Measurements from ENCODE around the gene ADGRF1.
"Not testable (repeated sequence)": the region's sequence is repeated elsewhere in the genome, so short reads cannot be mapped to it uniquely, and the experiment has no call there.

The ADGRF1 gene

GRCh38 chr6:47022191-47022590 is 19.9 kb downstream of the ADGRF1 start:
- no peak for DNase-seq (ENCODE audit: low read depth)

- no peak for DNase-seq (ENCODE audit: low read depth)
Observed at GRCh38 chr6:47019941-47020340, 22.2 kb downstream of the ADGRF1 start.

DNA sequence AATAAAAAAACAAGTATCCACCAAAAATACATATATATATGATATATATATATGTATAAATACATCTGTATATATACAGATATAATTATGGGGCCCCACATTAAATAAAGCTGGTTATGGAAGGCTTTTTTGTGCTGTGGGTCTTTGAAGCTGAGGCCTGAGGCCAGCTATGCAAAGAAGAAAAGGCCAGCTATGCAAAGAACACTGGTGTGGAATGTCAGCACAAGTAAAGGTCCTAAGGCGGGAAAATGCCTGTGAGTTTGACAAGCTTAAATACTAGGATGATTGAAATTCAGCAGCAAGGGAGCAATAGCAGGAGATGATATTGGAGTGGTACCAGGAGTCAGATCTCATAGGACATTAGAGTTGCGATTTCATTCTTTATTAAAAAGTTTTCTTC is 25.2 kb downstream of the ADGRF1 start:
- no peak for DNase-seq (ENCODE audit: low read depth)

DNA sequence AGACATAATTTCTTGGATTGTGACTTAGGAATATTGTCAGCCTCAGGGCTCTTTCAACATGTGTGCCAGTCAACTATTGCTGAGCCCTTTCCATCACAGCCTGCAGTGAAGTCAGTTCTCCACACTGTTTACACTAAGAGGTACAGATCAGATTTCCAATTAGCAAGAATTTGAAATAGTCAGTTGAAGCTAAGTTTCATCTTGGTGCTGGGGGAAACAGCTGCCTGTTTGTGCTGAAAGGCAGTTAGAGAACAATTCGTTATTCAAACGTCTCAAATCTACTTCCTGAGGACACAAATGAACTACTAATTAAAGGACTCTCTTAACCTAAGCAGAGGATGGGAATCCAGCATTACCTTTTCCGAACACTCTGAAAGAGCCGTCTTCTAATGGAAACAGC is 25.9 kb downstream of the ADGRF1 start:
- no peak for DNase-seq (ENCODE audit: low read depth)

DNA sequence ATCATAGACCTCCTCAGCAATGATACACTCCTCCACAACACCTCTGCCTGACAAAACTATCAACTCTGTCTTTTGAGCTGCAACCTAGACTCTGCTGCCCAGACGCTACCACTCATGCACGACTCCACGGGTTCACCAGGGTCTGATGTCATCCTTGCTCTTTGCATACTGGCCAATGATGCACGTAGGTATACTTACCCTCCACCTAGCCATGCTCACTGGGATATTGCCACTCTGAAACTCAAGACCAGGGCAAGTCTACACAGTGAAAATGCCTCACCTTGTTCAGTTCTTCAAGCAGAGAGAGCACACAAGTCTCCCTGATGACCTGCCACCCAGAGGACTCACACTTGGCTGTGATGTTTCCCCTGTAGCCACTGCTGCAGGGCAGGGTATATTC is 27.7 kb downstream of the ADGRF1 start:
- no peak for DNase-seq (ENCODE audit: low read depth)

DNA sequence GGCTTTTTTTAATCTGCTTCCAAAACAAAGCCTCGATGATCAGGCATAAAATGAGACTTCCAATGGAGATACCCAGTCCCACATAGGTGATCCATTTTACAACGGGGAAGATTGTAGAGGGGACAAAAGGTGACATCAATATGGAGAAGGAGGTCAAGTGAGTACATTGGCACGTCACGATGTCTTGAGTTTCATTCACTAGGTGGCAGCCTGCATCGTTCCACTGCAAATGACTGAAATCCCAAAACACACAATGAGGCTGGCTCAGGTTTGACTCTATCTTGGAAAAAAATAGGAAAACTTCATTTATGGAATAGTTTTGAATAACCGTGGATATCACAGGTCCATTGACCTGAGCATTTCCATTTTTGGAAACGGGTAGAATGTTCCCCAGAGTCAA is 32.5 kb downstream of the ADGRF1 start:
- DNase-seq (ENCODE audit: low read depth), result no peak

- DNase-seq (ENCODE audit: low read depth), result no peak
Observed at GRCh38 chr6:47008397-47008763, 33.8 kb downstream of the ADGRF1 start.

DNA sequence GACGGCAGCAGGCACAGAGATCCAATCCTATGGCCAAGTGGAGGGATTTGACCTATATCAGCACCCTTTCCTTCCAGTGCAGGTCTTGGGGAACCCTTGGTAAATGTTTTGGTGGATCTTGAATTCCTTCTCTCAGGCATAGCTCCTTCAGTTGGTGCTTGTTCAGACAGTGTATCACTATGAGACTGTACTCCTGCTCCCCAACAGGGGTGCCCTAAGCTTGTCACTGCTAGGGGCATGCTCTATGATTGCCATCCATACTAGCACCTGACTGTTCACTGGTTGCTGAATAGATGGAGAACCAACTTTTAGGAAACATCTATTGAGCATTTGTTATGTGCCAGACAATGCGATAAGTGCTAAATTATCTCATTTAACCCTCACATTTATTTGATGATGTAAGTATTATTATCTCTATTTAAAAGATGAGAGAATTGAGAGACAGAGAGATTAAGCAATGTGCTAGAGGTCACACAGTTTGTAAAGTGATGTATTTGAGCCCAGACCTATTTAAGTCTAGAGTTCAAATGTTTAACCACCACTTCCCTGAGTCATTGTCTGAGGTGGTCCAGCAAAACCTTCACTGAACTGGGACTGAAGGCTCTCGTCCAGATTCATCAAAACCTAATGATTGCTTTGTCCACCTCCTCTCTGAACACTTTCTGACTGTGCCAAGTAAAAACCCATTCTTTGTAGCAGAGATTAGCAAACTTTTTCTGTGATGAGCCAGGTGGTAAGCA is 34.3 kb downstream of the ADGRF1 start:
- DNase-seq (ENCODE audit: low read depth), result no peak

DNA sequence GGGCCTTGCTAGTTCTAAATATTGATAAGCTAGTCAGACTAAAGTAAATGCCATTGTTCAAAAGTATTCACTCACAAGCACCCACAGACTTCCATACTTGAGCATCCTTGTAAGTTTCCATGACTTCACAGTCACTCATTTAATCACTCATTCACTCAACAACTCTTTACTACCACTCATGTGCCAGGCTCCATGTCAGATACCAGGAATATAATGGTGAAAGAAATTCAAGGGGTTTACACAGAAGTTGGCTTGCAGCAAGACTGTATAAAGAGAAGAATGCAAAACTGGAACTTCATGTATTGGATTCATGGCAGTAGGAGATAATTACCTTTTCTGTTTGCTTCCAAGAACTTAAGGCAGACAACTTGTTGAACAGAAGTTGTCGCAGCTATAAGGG is 36.6 kb downstream of the ADGRF1 start:
- DNase-seq (ENCODE audit: low read depth), result no peak

GRCh38 chr6:47004463-47004862 is 37.7 kb downstream of the ADGRF1 start:
- DNase-seq (ENCODE audit: low read depth), result no peak

DNA sequence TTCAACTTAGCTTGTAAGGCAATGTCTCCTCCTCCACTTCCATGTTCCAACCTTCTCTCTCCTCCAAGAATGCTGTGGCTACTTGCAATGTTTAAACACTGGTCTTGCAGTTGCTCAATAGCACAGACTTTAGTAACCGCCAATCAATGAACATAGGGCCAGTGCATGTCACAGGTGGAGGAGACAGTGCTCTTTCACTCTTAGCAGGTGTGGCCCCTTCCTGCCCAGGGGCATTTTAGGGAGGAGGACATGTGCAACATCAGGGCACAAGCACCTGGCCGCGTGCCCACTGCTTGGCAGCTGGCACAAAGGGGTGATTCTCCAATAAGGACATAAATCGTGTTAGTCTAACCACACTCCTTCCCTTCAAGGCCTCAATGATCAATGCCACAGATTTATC is 41.3 kb downstream of the ADGRF1 start:
- no peak for DNase-seq (ENCODE audit: low read depth)

- no peak for DNase-seq (ENCODE audit: low read depth)
Observed at GRCh38 chr6:46998436-46999017, 43.6 kb downstream of the ADGRF1 start.

DNA sequence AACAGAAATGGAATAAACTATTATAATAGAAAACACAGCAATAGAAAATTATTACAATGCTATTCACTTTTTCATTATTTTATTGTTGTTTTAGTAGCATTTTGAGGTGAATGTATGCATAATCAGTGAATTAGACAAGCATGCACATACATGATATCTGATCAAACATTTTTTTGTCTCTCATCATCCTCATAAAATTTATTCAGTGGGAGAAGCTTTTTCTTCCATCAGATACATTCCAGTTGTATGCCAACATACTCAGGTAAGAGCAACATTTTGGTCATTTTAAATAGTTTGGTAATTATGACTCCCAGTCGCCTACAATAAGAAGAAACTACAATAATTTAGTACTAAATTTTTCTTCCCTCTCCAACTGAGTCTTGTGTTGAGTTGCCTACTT is 44.5 kb downstream of the ADGRF1 start:
- no peak for DNase-seq (ENCODE audit: low read depth)

DNA sequence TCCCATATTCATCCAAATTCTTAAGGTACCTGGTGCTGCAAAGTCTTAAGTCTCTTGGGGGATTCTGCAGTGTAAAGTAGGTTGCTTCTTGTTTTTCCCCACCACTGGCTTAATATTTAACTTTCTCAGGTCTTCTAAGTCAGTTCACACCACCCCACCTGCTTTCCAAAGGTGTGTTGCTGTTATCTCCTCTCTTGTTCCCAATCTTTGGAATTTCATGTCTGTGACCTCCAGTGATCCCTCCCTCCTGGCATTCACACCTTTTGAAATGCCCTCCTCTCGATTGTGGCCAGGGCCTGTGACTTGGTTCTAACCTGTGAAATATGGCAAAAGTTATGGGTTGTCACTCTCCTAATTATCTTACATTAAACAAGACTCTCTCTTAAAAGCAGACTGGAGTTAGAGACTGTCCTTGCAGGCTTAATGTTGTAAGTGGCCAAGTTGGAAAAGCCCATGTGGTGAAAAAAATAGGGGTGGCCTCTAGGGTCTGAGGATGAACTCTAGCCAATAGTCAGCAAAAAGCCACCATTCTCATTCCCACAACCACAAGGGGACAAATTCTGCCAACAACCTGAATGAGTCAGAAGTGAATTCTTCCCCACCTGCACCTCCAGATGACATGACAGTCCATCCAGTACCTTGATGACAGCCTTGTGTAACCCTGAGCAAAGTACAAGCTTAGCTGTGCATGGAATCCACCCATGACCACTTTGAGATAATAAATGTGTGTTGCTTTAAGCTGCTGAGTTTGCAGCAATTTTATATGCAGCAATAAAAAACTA is 45.1 kb downstream of the ADGRF1 start:
- no peak for DNase-seq (ENCODE audit: low read depth)

DNA sequence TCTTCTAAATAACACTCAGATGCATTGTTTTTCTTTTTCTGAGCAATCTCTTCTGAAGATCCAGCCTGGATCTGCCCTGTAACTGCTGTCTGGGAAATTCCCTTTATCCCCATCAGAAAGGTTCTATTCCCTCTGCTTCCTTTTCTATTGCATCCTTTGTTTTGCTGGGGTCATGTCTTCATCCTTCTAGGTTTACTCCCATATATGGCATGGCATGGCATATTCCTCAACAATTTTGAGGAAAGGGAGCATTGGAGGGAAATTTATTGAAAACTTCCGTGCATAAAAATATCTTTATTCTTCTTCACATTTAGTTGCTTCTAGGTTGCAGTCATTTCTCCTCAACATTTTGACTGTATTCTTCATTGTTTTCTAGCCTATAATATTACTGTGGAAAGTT is 47.2 kb downstream of the ADGRF1 start:
- no peak for DNase-seq (ENCODE audit: low read depth)

- DNase-seq (ENCODE audit: low read depth), result no peak
Observed at GRCh38 chr6:46993846-46994245, 48.3 kb downstream of the ADGRF1 start.

GRCh38 chr6:46992391-46992790 is 49.7 kb downstream of the ADGRF1 start:
- DNase-seq (ENCODE audit: low read depth), result not testable (repeated sequence)

- DNase-seq (ENCODE audit: low read depth), result not testable (repeated sequence)
Observed at GRCh38 chr6:46990818-46991510, 51.2 kb downstream of the ADGRF1 start.

DNA sequence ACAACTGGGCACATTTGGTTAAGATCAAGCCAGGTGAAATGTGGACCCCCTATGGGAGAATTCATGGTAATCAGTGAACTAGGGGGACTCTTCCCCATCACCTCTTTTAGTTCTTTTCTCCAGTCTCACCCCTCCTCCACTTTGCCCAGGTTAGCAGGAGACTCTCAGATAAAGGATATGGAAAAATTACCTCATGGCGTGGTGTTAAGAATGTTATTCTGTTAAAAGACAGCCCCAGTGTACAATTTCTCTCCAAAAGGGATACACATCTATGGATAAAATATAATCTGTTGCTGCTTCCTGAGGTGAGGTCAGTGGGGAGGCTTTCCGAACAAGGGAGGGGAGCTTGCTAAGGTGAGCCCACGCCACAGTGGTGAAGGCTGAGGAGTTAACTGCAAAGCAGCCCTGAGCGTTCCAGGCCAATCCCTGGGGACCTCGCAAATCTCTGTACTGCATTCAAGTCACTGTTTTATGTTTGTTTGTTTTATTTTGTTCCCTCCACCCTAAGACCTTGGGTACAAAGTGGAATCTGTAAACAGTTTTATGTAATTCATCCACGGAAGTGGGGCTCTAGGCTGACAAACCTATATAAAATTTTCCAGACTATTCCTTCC is 52.0 kb downstream of the ADGRF1 start:
- DNase-seq (ENCODE audit: low read depth), result no peak

DNA sequence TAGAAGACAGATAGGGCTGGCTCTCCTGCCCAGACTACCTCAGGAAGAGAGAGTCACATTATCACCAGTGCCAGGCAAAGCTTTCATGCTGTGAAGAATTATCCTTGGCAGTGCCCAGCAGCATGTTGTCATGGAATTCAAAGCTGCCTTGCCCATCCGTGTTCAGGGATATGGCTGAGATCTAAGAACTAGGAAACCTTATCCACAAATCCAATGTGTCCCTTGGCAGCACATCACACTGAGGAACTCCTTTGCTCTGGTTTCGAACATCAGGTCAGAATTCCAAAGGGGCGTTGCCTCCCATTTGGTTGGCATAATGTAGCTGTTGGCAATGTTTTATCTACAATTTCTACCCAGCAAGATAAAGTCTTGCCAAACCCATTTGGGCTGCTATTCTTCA is 52.7 kb downstream of the ADGRF1 start:
- DNase-seq (ENCODE audit: low read depth), result no peak

DNA sequence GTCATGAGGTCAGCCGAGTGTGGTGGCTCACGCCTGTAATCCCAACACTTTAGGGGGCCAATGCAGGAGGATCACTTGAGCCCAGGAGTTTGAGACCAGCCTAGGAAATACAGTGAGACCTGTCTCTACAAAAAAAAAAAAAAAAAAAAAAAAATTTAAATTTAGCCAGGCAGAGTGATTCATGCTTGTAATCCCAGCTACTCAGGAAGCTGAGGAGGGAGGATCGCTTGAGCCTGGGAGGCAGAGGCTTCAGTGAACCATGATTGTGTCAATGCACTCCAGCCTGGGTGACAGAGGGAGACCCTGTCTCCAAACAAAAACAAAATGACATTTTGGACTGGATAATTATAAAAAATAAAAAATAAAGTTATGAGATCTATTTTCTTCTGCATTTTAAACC is 56.2 kb downstream of the ADGRF1 start:
- DNase-seq (ENCODE audit: low read depth), result no peak

DNA sequence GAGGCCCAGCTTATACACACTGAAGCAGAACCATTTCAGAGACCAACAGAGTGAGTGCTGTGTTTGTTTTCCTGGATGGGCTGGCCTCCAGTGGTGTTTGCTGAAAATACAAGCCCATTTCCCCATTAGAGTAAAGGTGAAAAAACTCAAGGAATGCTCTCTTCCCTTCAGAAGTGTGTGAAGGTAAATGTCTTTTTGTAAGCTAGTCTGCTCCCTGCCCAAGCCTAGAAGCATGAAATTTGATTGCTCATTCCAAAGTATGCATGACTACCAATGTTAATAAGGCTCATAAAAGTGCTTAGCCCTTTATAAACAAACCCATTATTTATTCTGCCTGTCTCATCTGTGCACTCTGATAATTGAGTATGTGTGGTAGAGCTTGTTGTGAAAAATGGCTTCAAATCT is 59.1 kb downstream of the ADGRF1 start:
- DNase-seq (ENCODE audit: low read depth), result no peak

All from activated T-helper 1 cell treated with Interleukin-2 at 50 U/mL for 16 hours (primary cell).